Central memory CD8-positive, alpha-beta T cell (primary cell): ENCODE measurements around the gene ZNG1C.
"Not testable (repeated sequence)": the region's sequence is repeated elsewhere in the genome, so short reads cannot be mapped to it uniquely, and the experiment has no call there.

Experiments used
- ATAC-seq: fragments of 150-1000 bp; cut with Tn5 transposase; replicated peaks from 2 replicates; pipeline ENCODE4 v1.10.0; 2022; ENCODE audit warnings: mild to moderate bottlenecking, moderate FRiP score, moderate number of reproducible peaks; ENCODE audit not compliant: poor library complexity, severe bottlenecking; ENCODE audit errors: extremely low read depth
- DNase-seq, 2 donors: peaks; one replicate each; pipeline ENCODE4 v3.0.0; 2021; ENCODE audit warnings: low spot score in 2 of 2
- H3K27ac Mint-ChIP-seq: one replicate; pipeline ENCODE4 v1.8.0; 2022; ENCODE audit warnings: low read depth, mild to moderate bottlenecking, moderate library complexity, mixed read lengths
- H3K27me3 Mint-ChIP-seq: one replicate; pipeline ENCODE4 v1.8.0; 2022; ENCODE audit warnings: mixed read lengths
- H3K36me3 Mint-ChIP-seq: one replicate; pipeline ENCODE4 v1.8.0; 2022; ENCODE audit warnings: mild to moderate bottlenecking, moderate library complexity, mixed read lengths; ENCODE audit not compliant: insufficient read depth
- H3K4me1 Mint-ChIP-seq: one replicate; pipeline ENCODE4 v1.8.0; 2022; ENCODE audit warnings: mixed read lengths
- H3K4me3 Mint-ChIP-seq: one replicate; pipeline ENCODE4 v1.8.0; 2022; ENCODE audit warnings: mild to moderate bottlenecking, moderate library complexity, mixed read lengths
- H3K9me3 Mint-ChIP-seq: one replicate; pipeline ENCODE4 v1.8.0; 2022; ENCODE audit warnings: mixed read lengths

Gene ZNG1C

GRCh38 chr9:68323749-68324148, 82.0 kb downstream of the ZNG1C start:
- peak; percentile 27 for ATAC-seq

GRCh38 chr9:68324518-68324917, 82.7 kb downstream of the ZNG1C start:
- H3K27ac Mint-ChIP-seq, H3K9me3 Mint-ChIP-seq, H3K27me3 Mint-ChIP-seq, H3K4me3 Mint-ChIP-seq, DNase-seq, ATAC-seq, H3K36me3 Mint-ChIP-seq, H3K4me1 Mint-ChIP-seq: not testable (repeated sequence)

More at GRCh38 chr9:68323749-68324148, 82.0 kb downstream of the ZNG1C start:
- not testable (repeated sequence) for DNase-seq, H3K9me3 Mint-ChIP-seq, H3K27ac Mint-ChIP-seq, H3K4me1 Mint-ChIP-seq, H3K4me3 Mint-ChIP-seq, H3K27me3 Mint-ChIP-seq, H3K36me3 Mint-ChIP-seq

GRCh38 chr9:68329106-68329505, 87.3 kb downstream of the ZNG1C start:
- not testable (repeated sequence) for H3K27me3 Mint-ChIP-seq, ATAC-seq, DNase-seq, H3K27ac Mint-ChIP-seq, H3K4me3 Mint-ChIP-seq, H3K36me3 Mint-ChIP-seq, H3K4me1 Mint-ChIP-seq, H3K9me3 Mint-ChIP-seq

- not testable (repeated sequence) for H3K36me3 Mint-ChIP-seq, ATAC-seq, H3K4me1 Mint-ChIP-seq, H3K27ac Mint-ChIP-seq, H3K27me3 Mint-ChIP-seq, H3K4me3 Mint-ChIP-seq, H3K9me3 Mint-ChIP-seq, DNase-seq
Measured at GRCh38 chr9:68330531-68331173, 88.9 kb downstream of the ZNG1C start.

GRCh38 chr9:68332122-68332521, 90.3 kb downstream of the ZNG1C start:
- not testable (repeated sequence) for ATAC-seq, H3K9me3 Mint-ChIP-seq, DNase-seq, H3K27ac Mint-ChIP-seq, H3K27me3 Mint-ChIP-seq, H3K36me3 Mint-ChIP-seq, H3K4me1 Mint-ChIP-seq, H3K4me3 Mint-ChIP-seq

- DNase-seq, H3K27ac Mint-ChIP-seq, H3K4me3 Mint-ChIP-seq, H3K27me3 Mint-ChIP-seq, H3K4me1 Mint-ChIP-seq, ATAC-seq, H3K36me3 Mint-ChIP-seq, H3K9me3 Mint-ChIP-seq: not testable (repeated sequence)
Measured at GRCh38 chr9:68335935-68336334, 94.2 kb downstream of the ZNG1C start.

- H3K27me3 Mint-ChIP-seq, H3K4me3 Mint-ChIP-seq, ATAC-seq, H3K9me3 Mint-ChIP-seq, DNase-seq, H3K27ac Mint-ChIP-seq, H3K36me3 Mint-ChIP-seq, H3K4me1 Mint-ChIP-seq: not testable (repeated sequence)
Measured at GRCh38 chr9:68336639-68337339, 95.0 kb downstream of the ZNG1C start.

- not testable (repeated sequence) for H3K4me1 Mint-ChIP-seq, H3K9me3 Mint-ChIP-seq, DNase-seq, H3K27me3 Mint-ChIP-seq, ATAC-seq, H3K36me3 Mint-ChIP-seq, H3K4me3 Mint-ChIP-seq, H3K27ac Mint-ChIP-seq
Measured at GRCh38 chr9:68338000-68338399, 96.2 kb downstream of the ZNG1C start.

- H3K27me3 Mint-ChIP-seq, H3K4me1 Mint-ChIP-seq, H3K36me3 Mint-ChIP-seq, H3K9me3 Mint-ChIP-seq, DNase-seq, H3K4me3 Mint-ChIP-seq, H3K27ac Mint-ChIP-seq: not testable (repeated sequence)
- peak; percentile 80 for ATAC-seq
Measured at GRCh38 chr9:68342265-68343025, 100.7 kb downstream of the ZNG1C start.

- H3K27me3 Mint-ChIP-seq, H3K27ac Mint-ChIP-seq, H3K9me3 Mint-ChIP-seq, ATAC-seq, H3K4me3 Mint-ChIP-seq, H3K4me1 Mint-ChIP-seq, H3K36me3 Mint-ChIP-seq, DNase-seq: not testable (repeated sequence)
Measured at GRCh38 chr9:68343242-68343641, 101.5 kb downstream of the ZNG1C start.

GRCh38 chr9:68343992-68344391, 102.2 kb downstream of the ZNG1C start:
- H3K27ac Mint-ChIP-seq, H3K36me3 Mint-ChIP-seq, H3K4me1 Mint-ChIP-seq, ATAC-seq, H3K4me3 Mint-ChIP-seq, H3K9me3 Mint-ChIP-seq, H3K27me3 Mint-ChIP-seq, DNase-seq: not testable (repeated sequence)
